GM21390 (cell line): ENCODE measurements around the gene RNF182.
"Not testable (repeated sequence)": the region's sequence is repeated elsewhere in the genome, so short reads cannot be mapped to it uniquely, and the experiment has no call there.

Experiments
- ATAC-seq: cut with Tn5 transposase; IDR thresholded peaks from one replicate; pipeline ENCODE4 v1.9.1; 2021; ENCODE audit not compliant: unreplicated experiment

Gene RNF182

DNA sequence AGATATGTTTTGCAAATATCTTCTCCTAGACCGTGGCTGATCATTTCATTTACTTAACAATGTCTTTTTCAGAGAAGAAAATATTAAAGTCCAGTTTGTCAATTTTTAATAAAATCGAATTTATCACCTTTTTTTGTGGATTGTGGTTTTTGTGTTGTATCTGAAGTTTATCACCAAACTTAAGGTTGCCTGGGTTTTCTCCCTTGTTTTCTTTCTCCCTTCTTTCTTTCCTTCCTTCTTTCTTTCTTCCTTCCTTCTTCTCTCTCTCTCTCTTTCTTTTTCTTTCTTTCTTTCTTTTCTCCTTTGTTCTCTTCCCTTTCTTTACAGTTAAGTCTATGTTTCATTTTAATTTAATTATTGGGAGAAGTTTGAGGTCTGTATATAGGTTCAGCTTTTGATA, 68.7 kb downstream of the RNF182 start:
- ATAC-seq: no peak

DNA sequence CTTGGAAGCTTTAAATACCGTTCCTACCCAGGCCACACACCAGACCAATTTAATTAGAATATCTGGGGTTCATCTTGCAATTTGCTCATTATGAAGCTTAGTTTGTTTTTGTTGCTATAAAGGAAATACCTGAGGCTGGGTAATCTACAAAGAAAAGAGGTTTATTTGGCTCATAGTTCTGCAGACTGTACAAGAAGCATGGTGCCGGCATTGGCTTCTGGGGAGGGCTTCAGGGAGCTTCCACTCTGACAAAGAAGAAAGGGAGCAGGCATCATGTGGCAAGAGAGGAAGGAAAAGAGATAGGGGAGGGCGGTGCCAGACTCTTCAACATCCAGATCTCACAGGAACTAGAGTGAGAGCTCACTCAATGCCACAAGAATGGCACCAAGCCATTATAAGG, 73.6 kb downstream of the RNF182 start:
- ATAC-seq: no peak

DNA sequence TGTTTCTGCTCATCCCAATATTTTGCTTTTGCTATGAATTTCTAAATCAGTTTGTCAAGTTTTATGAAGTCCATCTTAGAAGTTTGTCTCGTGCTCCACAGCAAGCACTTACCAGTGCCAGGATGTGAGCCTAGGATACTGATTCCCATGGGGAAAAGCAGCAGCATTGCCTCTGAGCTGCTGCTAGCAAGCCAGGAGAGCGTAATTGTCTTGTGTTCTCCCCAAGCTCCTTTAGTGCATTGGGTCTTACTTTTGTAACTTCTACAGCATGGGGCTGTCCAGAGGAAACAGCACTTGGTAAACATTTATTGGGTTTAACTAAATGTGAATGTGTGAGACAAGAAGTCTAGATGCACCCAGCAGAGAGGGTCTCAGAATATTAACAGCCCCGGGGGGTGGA, 76.1 kb downstream of the RNF182 start:
- no peak for ATAC-seq

DNA sequence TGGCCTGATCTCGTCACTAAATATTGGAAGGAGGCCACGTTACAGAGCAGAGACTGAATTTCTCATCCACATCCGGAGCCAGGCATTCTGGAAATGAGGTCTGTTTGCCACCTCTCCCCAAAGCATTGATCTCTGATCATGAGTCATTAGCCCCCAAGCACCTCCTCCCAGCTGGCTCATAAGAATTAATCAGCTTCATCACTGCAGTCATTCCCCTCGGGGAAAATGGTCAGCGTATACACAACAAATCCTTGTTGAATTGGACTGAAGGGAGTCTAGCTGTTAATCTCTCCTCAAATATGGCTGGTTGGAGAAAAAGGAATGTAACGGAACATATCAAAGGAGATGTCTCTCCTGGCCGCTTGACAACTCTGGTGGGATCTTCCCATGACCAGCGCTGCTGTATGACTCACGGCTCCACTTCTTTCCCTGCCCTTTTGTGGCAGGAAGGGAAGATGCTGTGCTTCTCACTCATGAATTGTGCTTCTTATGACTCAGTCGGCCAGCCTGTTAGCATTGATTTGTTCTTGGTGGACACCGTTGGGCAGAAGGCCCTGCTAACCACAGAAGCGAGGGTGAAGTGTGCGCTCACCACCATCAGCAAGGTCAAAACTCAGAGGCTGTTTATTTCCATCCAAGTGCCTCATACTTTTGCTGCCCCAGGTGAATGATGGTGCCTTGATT, 76.7 kb downstream of the RNF182 start:
- no peak for ATAC-seq

DNA sequence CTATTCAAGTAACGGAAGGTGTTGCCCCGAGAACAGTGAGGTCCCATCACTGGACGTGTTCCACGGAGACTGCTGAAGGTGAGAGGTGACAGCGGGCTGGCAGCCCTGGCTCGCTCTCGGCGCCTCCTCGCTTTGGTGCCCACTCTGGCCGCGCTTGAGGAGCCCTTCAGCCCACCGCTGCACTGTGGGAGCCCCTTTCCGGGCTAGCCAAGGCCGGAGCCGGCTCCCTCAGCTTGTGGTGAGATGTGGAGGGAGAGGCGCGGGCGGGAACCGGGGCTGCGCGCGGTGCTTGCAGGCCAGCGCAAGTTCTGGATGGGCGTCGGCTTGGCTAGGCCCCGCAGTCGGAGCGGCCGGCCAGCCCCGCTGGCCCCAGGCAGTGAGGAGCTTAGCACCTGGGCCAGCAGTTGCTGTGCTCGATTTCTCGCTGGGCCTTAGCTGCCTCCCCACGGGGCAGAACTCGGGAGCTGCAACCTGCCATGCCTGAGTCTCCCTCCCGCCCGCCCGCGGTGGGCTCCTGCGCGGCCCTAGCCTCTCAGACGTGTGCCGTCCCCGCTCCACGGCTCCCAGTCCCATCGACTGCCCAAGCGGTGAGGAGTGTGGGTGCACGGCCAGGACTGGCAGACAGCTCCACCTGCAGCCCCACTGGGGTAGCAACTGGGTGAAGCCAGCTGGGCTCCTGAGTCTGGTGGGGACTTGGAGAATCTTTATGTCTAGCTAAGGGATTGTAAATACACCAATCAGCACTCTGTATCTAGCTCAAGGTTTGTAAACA, 77.6 kb downstream of the RNF182 start:
- no peak for ATAC-seq

DNA sequence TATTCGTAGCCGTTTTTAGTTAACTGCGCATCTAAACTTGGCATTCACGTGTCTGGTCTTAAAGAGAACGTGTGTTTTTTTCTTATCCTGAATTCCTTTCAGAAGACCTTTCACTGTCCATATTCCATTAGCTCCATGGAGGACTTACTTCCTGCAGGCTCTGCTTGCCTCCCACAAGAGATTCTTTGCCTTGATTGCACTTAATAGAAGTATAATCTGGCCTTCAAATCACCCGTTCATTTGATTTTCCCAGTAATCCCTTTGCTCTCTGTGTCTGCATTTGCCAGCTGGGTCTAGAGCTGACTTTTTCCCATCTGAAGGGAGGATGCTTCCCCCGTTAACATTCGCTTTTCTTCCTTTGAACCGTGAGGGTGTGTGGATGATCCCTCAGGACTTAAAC, 79.5 kb downstream of the RNF182 start:
- no peak for ATAC-seq

DNA sequence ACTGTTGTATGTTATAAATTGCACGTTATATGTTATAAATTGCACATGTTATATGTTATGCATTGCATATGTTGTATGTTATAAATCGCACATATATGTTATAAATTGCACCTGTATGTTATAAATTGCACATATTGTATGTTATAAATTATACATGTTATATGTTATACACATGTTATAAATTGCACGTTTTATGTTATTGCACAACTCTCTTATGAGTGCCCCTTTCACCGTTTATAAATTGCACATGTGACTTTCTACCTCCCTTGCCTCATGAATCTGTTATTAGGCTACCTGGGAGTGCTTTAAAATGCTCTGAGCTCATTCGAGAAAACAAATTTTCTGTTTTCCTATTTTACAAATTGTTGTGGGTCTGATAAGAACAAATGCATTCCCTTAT, 84.1 kb downstream of the RNF182 start:
- ATAC-seq: no peak

DNA sequence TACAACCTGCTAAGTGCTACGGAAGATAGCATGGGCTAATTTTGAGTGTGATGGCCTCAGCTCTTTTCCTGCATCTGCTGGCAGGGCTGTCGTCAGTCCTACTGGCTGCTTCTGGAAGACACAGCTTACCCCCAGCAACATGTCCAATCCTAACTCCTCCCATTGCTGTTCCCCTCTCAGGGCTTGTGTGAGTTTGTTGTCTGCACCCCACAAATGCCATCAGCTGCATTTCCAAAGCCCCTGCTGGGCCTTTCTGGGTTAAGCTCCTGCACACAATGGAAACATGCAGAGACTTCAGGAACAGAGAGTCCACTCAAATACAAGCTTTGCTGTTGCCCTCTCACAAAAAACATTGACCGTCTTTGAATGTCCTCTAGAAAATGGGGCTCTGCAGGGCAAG, 84.7 kb downstream of the RNF182 start:
- no peak for ATAC-seq

DNA sequence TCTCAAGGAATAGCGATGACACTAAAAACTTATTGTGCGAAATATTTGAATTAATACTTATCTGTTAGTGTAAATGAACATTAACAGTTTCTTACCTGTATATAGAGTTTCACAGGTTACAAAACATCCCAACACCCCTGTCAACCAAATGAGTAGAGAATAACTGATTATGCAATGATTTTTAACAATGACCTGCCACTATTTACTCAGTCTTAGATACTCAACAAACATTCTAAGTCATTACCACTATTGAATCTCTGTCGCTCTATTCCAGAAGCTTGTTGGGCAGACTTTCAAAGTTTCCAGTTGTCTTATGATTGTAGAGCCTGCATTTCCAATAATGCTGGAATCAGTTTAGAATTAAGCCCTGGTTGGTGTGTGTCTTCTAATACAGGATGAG, 85.5 kb downstream of the RNF182 start:
- ATAC-seq: no peak

DNA sequence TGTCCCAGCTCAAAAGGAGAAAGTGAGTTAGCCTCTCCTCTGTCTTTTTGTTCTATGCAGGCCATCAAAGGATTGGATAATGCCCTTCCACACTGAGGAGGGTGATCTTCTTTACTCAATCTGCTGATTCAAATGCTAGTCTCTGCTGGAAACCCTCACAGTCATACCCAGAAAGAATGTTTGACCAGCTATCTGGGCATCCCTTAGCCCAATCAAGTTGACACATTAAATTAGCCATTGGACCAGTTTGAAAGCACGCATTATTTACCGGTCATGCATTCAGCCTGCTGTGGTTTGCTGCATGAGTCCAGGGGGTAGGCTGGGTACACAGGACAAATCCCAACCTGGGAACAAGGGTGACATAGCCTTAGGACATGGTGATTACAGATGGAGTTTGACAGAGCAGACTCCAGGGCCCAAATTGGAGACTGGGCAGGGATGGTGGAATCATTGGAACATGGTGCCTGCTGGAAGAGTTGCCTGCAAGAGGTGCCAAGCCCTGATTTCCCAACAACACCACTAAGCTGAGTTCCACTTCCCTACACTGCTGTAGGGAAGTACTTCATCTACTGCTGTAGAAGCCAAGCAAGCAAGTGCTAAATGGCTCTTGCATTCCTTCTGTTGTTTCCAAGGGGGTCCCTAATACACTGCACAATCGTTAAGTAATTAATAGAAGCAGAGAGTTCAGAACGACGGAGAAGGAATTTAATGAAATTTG, 87.7 kb downstream of the RNF182 start:
- no peak for ATAC-seq

DNA sequence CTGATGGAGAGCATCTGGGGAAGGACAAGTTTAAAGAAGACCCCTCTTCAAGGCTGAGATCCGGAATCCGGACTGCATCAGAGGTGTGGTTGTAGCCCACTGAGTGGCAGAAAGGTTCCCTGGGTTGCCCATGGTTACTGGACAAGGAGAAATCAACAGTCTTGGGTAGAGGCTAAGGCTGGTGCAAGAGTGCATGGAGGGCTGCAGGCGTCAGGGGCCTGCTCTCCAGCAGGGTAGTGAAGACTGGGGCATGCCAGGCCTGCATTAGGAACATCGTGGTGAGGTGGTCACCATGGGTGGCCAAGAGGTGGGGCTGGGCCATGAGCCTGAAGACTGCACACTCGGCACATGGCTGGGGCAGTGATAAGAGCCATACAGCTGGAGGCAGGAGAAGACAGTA, 91.2 kb downstream of the RNF182 start:
- no peak for ATAC-seq

DNA sequence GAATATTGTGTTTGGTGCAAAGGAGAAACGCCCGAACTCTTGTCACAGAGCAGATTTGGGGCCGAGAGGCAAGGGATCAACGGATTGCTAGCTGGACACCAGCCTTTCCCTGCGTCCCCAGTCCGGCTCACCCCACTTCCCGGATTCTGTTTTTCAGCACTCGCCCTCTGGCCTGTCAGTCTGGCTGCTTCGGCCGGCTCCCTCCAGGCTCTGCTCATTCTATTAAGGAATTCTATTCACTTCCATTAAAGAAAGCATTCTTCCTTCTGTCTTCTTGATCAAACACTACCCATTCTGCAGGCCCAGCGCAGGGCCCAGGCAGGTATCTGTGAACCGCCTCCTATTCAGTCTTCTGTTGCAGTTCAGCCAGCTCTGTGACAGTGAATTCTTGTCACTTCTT, 91.7 kb downstream of the RNF182 start:
- no peak for ATAC-seq

DNA sequence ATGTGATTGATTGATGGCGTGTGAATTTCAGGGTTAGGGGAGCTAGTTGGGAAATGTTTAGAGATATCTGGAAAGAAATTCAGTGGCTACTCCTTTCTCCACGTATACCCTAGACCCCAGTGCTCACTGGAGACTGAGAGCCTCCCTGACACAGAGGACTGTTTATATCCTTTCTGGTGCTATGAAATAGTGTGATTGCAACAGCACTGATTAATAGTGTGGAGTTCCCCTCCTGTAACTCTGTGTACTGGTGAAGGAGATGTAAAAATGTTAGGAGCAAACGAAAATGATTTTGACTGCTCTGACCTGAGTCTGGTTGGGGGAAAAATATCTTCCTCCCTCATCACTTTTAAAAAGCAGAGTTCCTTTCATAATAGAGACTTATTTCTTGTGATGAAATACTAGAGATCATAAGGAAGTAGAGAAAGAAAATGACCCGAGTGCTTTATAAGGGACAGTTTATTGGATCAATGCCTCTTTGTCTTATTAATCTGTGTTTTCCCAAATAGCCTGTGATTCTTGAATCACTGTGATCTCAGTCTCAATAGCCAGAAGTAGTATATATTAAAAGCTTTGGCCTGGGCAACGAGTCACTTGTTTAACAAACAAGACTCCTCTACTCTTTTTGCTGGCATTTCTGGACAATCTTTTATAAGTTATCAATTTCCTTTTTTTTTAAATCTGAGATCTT, 92.3 kb downstream of the RNF182 start:
- ATAC-seq: no peak

DNA sequence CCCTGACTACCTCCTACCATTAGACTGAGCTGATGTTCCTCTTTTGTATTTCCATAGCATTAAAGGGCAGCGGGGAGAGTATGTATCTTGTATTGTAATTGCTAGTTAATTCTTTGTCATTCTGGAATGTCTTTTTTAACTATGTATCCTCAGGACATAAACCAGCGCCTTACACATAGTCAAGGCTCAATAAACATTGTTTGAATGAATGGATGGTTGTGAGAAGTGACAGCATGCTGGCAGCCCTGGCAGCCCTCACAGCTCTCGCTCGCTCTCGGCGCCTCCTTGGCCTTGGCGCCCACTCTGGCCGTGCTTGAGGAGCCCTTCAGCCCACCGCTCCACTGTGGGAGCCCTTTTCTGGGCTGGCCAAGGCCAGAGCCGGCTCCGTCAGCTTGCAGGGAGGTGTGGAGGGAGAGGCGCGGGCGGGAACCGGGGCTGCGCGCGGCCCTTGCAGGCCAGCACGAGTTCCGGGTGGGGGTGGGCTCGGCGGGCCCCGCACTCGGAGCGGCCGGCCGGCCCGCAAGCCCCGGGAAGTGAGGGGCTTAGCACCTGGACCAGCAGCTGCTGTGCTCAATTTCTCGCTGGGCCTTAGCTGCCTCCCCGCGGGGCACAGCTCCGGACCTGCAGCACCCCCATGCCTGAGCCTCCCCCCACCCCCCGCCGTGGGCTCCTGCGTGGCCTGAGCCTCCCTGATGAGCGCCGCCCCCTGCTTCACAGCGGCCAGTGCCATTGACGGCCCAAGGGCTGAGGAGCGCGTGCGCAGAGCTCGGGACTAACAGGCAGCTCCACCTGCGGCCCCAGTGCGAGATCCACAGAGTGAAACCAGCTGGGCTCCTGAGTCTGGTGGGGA, 93.1 kb downstream of the RNF182 start:
- ATAC-seq: no peak

DNA sequence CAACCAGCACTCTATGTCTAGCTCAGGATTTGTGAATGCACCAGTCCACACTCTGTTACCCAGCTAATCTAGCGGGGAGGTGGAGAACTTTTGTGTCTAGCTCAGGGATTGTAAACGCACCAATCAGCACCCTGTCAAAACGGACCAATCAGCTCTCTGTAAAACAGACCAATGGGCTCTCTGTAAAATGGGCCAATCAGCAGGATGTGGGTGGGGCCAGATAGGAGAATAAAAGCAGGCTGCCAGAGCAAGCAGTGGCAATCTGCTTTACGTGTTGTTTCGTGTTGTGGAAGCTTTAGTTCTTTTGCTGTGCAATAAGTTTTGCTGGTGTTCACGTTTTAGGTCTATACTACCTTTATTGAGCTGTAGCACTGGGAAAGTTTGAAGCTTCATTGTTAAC, 93.8 kb downstream of the RNF182 start:
- ATAC-seq: not testable (repeated sequence)

DNA sequence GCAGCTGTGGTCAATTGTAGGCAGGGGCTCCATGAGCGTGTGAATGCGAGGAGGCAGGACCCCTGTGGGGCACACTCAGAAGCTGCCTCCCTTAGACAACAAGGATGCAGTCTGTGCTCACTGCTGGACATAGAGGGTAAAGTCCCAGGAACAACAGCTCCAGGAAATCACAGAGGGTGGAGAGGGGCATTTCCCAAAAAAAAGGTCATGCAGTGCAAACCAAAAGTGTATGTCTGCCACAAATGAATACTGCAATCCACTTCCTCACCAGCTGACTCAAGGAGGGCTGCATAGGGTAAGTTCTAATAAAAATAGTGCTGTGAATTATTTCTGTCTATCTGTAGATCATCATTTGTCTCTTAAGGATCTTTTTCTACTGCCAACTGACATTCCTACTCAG, 95.8 kb downstream of the RNF182 start:
- ATAC-seq: no peak

DNA sequence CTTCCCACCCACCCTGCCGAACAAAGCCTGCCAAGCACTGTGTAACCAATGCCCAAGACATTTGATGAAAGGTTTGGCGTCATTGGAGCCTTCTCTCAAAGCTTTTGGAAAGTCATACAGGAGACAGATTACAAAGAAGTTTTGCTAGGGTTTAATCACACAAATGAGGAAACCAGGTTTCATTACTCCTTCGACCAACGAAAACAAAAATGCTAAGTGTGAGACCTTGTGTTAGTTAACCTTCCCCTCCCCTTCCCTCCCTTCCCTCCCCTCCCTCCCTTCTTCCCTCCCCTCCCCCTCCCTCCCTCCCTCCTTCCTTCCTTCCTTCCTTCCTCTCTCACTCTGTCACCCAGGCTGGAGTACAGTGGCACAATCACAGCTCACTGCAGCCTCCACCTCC, 96.7 kb downstream of the RNF182 start:
- no peak for ATAC-seq

DNA sequence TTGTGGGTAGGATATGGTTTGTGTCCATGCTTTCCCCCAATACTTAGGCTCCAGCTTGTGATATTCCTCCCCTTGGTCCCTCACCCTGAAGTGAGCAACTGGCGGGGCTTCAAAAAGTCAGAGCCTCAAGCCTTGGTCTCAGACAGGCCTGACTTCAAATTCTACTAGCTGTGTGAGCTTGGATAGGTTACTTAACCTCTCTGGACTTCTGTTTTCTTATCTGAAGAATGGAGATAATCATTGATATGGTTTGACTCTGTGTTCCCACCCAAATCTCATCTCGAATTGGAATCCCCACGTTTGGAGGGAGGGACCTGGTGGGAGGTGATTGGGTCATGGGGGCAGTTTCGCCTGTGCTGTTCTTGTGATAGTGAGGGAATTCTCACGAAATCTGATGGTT, 97.9 kb downstream of the RNF182 start:
- ATAC-seq: no peak

DNA sequence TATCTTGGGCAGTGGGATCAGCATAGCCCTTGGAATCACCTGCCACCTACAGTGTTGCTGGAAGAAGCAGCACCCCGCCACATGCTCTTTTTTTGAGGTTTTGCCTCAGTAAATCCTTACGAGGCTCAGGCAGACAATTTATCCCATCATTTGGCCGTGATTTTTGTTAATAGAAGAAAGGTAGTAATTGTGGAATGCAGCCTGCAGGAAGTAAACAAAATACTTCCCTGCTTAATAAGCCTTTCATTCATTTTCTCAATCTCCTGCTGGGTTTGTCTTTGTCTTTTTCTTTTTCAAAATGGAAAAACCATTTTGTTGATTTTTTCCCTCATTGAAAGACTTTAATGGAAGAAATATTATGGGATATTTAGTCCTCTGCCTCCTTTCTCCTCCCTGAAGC, 99.1 kb downstream of the RNF182 start:
- ATAC-seq: no peak

DNA sequence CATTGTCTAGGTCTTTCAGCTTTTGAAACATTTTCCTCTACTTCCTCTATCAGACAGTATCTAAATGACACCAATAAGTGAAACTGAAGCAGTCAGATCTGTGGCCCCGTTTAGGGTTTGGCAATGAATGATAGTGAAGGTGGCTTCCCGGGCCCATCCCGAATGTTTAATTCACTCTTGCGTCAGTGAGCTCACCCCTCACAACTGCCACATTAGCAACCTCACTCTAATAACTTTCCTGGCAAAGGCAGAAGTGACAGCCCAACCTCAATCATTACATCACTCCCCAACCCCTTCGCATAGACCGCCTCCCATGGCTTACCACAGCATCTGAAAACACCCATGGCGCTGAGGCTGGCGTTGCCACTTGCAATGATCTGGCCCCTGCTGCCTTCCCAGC, 100.4 kb downstream of the RNF182 start:
- ATAC-seq: no peak
